Measurements from ENCODE around the gene TFF2. TPM values are rescaled to one million over a fixed set of nuclear protein-coding genes. Genes with fewer than 3 reads are reported as not detected.
A peak's percentile ranks its signal among the peaks of the same experiment; 100 is the strongest.

The TFF2 gene
- total RNA-seq, 3 donors from 2014 or later: 1.1 to 1.7 TPM; not detected in 1

- Histone ChIP-seq H3K4me3 (no peak overlapping the region), H3K4me1 (ENCODE audit: low read depth) (peaks cover 18% of the 10 kb centered on the region), H3K36me3 (ENCODE audit: low read depth) (no peaks in the 10 kb centered on the region), H3K9me3 (no peaks in the 10 kb centered on the region)
- DNase-seq: peak in 2 of 3 donors; percentile 33 to 45
- ATAC-seq: no peak
- TF ChIP-seq CTCF (IDR thresholded peaks at IDR 0.05): no peak
- intact Hi-C loops (cut with DNase I, micrococcal nuclease): no loop called here
Measured at GRCh38 chr21:42369821-42370220, 19.0 kb upstream of the TFF2 start.

- no peaks in the 10 kb centered on the region for H3K36me3 ChIP-seq (ENCODE audit: low read depth)
- H3K4me1 ChIP-seq (ENCODE audit: low read depth): peaks cover 18% of the 10 kb centered on the region
- peak in 1 of 3 donors; percentile 41 for DNase-seq
- ATAC-seq: peak; percentile 54
- intact Hi-C loops (cut with DNase I, micrococcal nuclease): no loop called here
- H3K9me3 ChIP-seq: no peaks in the 10 kb centered on the region
- H3K4me3 ChIP-seq: no peak overlapping the region
- no peak for TF ChIP-seq CTCF (IDR thresholded peaks at IDR 0.05)
Measured at GRCh38 chr21:42367367-42368165, 16.8 kb upstream of the TFF2 start.

GRCh38 chr21:42366292-42367010 lies 15.7 kb upstream of the TFF2 start, which contains the start of gene TFF1:
Gene TFF1 (minus strand): TSS chr21:42366535. CDS start chr21:42366495, 40 bp downstream.
- Histone ChIP-seq H3K9me3 (no peaks in the 10 kb centered on the region), H3K4me3 (no peak within 1 kb of the TSS), H3K36me3 (ENCODE audit: low read depth) (no peaks in the 10 kb centered on the region), H3K4me1 (ENCODE audit: low read depth) (peaks cover 18% of the 10 kb centered on the region)
- intact Hi-C loops (cut with DNase I, micrococcal nuclease): no loop called here
- DNase-seq: peak; percentile 63 to 66 (median 64)
- ATAC-seq: peak; percentile 88
- TF ChIP-seq CTCF (IDR thresholded peaks at IDR 0.05): no peak

GRCh38 chr21:42365770-42366169 lies 15.0 kb upstream of the TFF2 start:
- TF ChIP-seq CTCF (IDR thresholded peaks at IDR 0.05): no peak
- H3K4me3 ChIP-seq: no peak overlapping the region
- peaks cover 18% of the 10 kb centered on the region for H3K4me1 ChIP-seq (ENCODE audit: low read depth)
- no peak for ATAC-seq
- intact Hi-C loops (cut with DNase I, micrococcal nuclease): no loop called here
- H3K9me3 ChIP-seq: no peaks in the 10 kb centered on the region
- peak in 1 of 3 donors; percentile 16 for DNase-seq
- no peaks in the 10 kb centered on the region for H3K36me3 ChIP-seq (ENCODE audit: low read depth)

GRCh38 chr21:42364304-42364865 lies 13.6 kb upstream of the TFF2 start:
- ATAC-seq (no peak), DNase-seq (peak in 1 of 3 donors; percentile 43)
- intact Hi-C loops (cut with DNase I, micrococcal nuclease): no loop called here
- Histone ChIP-seq H3K9me3 (no peaks in the 10 kb centered on the region), H3K36me3 (ENCODE audit: low read depth) (no peaks in the 10 kb centered on the region), H3K4me3 (no peak overlapping the region), H3K4me1 (ENCODE audit: low read depth) (peaks cover 18% of the 10 kb centered on the region)
- no peak for TF ChIP-seq CTCF (IDR thresholded peaks at IDR 0.05)
